Common myeloid progenitor, CD34-positive (primary cell): Measurements from ENCODE around the gene KCTD3.

Source experiments
- CTCF ChIA-PET: fragments of 350-600 bp; sonication (Branson Sonifier 250); formaldehyde crosslinking; loops from one replicate; lab custom pipeline; 2021; ENCODE audit warnings: antibody characterized with exemption; lab: Charles Lee
- POLR2A ChIA-PET: fragments of 350-600 bp; sonication (Branson Sonifier 250); formaldehyde crosslinking; loops from one replicate; lab custom pipeline; 2021; ENCODE audit warnings: antibody characterized with exemption; lab: Charles Lee
- DNase-seq, 3 donors: peaks; one replicate each; pipeline versions ENCODE4 v3.0.0 to v3.0.0-alpha.2; 2013
- H3K27ac ChIP-seq, 2 experiments: 1 replicate in 1 of 2; 2 replicates in 1 of 2; pipeline ENCODE4 v1.7.0; 2013; ENCODE audit warnings: inconsistent platforms in 2 of 2, low read length in 2 of 2, mild to moderate bottlenecking in 2 of 2, low read depth in 1 of 2, moderate library complexity in 1 of 2; ENCODE audit not compliant: severe bottlenecking in 2 of 2, insufficient read depth in 1 of 2, poor library complexity in 1 of 2
- H3K27me3 ChIP-seq, 5 experiments: replicated peaks in 2 of 5; 1 replicate in 3 of 5; 2 replicates in 2 of 5; pipeline versions ENCODE4 v1.6.1 to v1.7.0; 2013; ENCODE audit warnings: low read length in 4 of 5, mild to moderate bottlenecking in 2 of 5, moderate library complexity in 2 of 5, inconsistent platforms in 1 of 5; ENCODE audit not compliant: insufficient read depth in 5 of 5, control insufficient read depth in 4 of 5
- H3K36me3 ChIP-seq, 4 experiments: 1 replicate in 2 of 4; 2 replicates in 2 of 4; pipeline versions ENCODE4 v1.6.1 to v1.7.0; 2013; ENCODE audit warnings: low read length in 3 of 4, control low read depth in 1 of 4, mild to moderate bottlenecking in 1 of 4; ENCODE audit not compliant: control insufficient read depth in 4 of 4, insufficient read depth in 4 of 4
- H3K4me1 ChIP-seq, 4 experiments: 1 replicate in 3 of 4; 2 replicates in 1 of 4; pipeline versions ENCODE4 v1.6.1 to v1.7.1; 2013; ENCODE audit warnings: low read length in 3 of 4, mild to moderate bottlenecking in 3 of 4, control low read depth in 1 of 4, inconsistent platforms in 1 of 4, moderate library complexity in 1 of 4; ENCODE audit not compliant: control insufficient read depth in 4 of 4, insufficient read depth in 4 of 4; ENCODE audit errors: control extremely low read depth in 1 of 4
- H3K4me3 ChIP-seq, 7 experiments: 1 replicate in 4 of 7; 2 replicates in 3 of 7; pipeline versions ENCODE4 v1.5.1 to v1.7.0; 2013; ENCODE audit warnings: mild to moderate bottlenecking in 7 of 7, low read length in 6 of 7, moderate library complexity in 6 of 7, inconsistent platforms in 2 of 7, low read depth in 2 of 7, control low read depth in 1 of 7; ENCODE audit not compliant: insufficient read depth in 4 of 7, control insufficient read depth in 1 of 7; ENCODE audit errors: extremely low read depth in 1 of 7
- H3K9me3 ChIP-seq, 5 experiments: 1 replicate in 4 of 5; 2 replicates in 1 of 5; pipeline versions ENCODE4 v1.6.1 to v1.7.1; 2013; ENCODE audit warnings: low read length in 4 of 5, mild to moderate bottlenecking in 2 of 5, inconsistent platforms in 1 of 5, low read depth in 1 of 5, moderate library complexity in 1 of 5; ENCODE audit not compliant: control insufficient read depth in 4 of 5, insufficient read depth in 2 of 5; ENCODE audit errors: control extremely low read depth in 1 of 5
- WGBS: methylation state at CpG from one replicate; pipeline ENCODE4 v1.1.5; 2013; ENCODE audit not compliant: insufficient coverage; 5-methylcytosine and 5-hydroxymethylcytosine counted together

The KCTD3 gene

GRCh38 chr1:215650446-215651149 is 83.5 kb downstream of the KCTD3 start:
- no peak overlapping the region for H3K4me3 ChIP-seq
- DNase-seq = no peak
- H3K27ac ChIP-seq = no peak overlapping the region
- H3K4me1 ChIP-seq = no peaks in the 10 kb centered on the region
- POLR2A ChIA-PET = no interaction called here
- H3K36me3 ChIP-seq = no peaks in the 10 kb centered on the region
- CTCF ChIA-PET = no interaction called here
- WGBS = 45% methylated on average over 5 of the region's 9 CpGs
- peaks cover 0 to 4% (median 0%) of the 10 kb centered on the region in 5 experiments for H3K27me3 ChIP-seq
- H3K9me3 ChIP-seq = peaks cover 0 to 1% (median 0%) of the 10 kb centered on the region in 5 experiments

GRCh38 chr1:215651867-215652266 is 84.8 kb downstream of the KCTD3 start:
- peaks cover 0 to 1% (median 0%) of the 10 kb centered on the region in 5 experiments for H3K9me3 ChIP-seq
- DNase-seq = no peak
- no peak overlapping the region for H3K4me3 ChIP-seq
- ChIA-PET CTCF (no interaction called here), POLR2A (no interaction called here)
- no peaks in the 10 kb centered on the region for H3K4me1 ChIP-seq
- H3K27ac ChIP-seq = no peak overlapping the region
- H3K36me3 ChIP-seq = no peaks in the 10 kb centered on the region
- peaks cover 0 to 4% (median 0%) of the 10 kb centered on the region in 5 experiments for H3K27me3 ChIP-seq
- 50% methylated on average over 1 of the region's 3 CpGs for WGBS

GRCh38 chr1:215652371-215652770 is 85.3 kb downstream of the KCTD3 start:
- Histone ChIP-seq H3K4me1 (no peaks in the 10 kb centered on the region), H3K36me3 (no peaks in the 10 kb centered on the region), H3K4me3 (no peak overlapping the region), H3K27me3 (peaks cover 0 to 4% (median 0%) of the 10 kb centered on the region in 5 experiments), H3K27ac (no peak overlapping the region), H3K9me3 (peaks cover 0 to 1% (median 0%) of the 10 kb centered on the region in 5 experiments)
- ChIA-PET POLR2A (no interaction called here), CTCF (no interaction called here)
- no peak for DNase-seq
- WGBS = 88% methylated on average over 1 of the region's 1 CpG

GRCh38 chr1:215657047-215657446 is 89.9 kb downstream of the KCTD3 start:
- Histone ChIP-seq H3K36me3 (no peaks in the 10 kb centered on the region), H3K9me3 (no peaks in the 10 kb centered on the region), H3K27ac (no peak overlapping the region), H3K4me3 (no peak overlapping the region), H3K27me3 (peaks cover 0 to 2% (median 0%) of the 10 kb centered on the region in 5 experiments), H3K4me1 (no peaks in the 10 kb centered on the region)
- ChIA-PET POLR2A (no interaction called here), CTCF (interaction anchor here (1.1 kb wide), 1 partner anchor 24 kb away, joined by 3 read pairs; no protein-coding TSS in a partner anchor)
- WGBS = 92% methylated on average over 2 of the region's 4 CpGs
- no peak for DNase-seq

GRCh38 chr1:215660259-215660658 is 93.2 kb downstream of the KCTD3 start:
- Histone ChIP-seq H3K4me1 (no peaks in the 10 kb centered on the region), H3K27ac (no peak overlapping the region), H3K27me3 (no peaks in the 10 kb centered on the region), H3K36me3 (no peaks in the 10 kb centered on the region), H3K4me3 (no peak overlapping the region), H3K9me3 (no peaks in the 10 kb centered on the region)
- ChIA-PET POLR2A (interaction anchor here (0.6 kb wide), 1 partner anchor 78 kb away, joined by 3 read pairs; no protein-coding TSS in a partner anchor), CTCF (no interaction called here)
- DNase-seq = no peak

GRCh38 chr1:215661033-215661432 is 93.9 kb downstream of the KCTD3 start:
- no peaks in the 10 kb centered on the region for H3K9me3 ChIP-seq
- WGBS = 80% methylated on average over 1 of the region's 1 CpG
- H3K4me3 ChIP-seq = no peak overlapping the region
- POLR2A ChIA-PET = no interaction called here
- no peaks in the 10 kb centered on the region for H3K27me3 ChIP-seq
- no peaks in the 10 kb centered on the region for H3K4me1 ChIP-seq
- no peak overlapping the region for H3K27ac ChIP-seq
- DNase-seq = no peak
- CTCF ChIA-PET = no interaction called here
- H3K36me3 ChIP-seq = no peaks in the 10 kb centered on the region

- WGBS = 100% methylated on average over 2 of the region's 4 CpGs
- DNase-seq = no peak
- POLR2A ChIA-PET = no interaction called here
Observed at GRCh38 chr1:215665215-215665614, 98.1 kb downstream of the KCTD3 start.

More at GRCh38 chr1:215665215-215665614, 98.1 kb downstream of the KCTD3 start:
- Histone ChIP-seq H3K4me1 (no peaks in the 10 kb centered on the region), H3K4me3 (no peak overlapping the region), H3K27me3 (no peaks in the 10 kb centered on the region), H3K9me3 (no peaks in the 10 kb centered on the region), H3K36me3 (no peaks in the 10 kb centered on the region), H3K27ac (no peak overlapping the region)
- CTCF ChIA-PET = no interaction called here
